Neural cell (in vitro differentiated cells): ENCODE measurements around the gene CAPN14.

Source experiments
- EP300 ChIP-seq: fragments of 450-650 bp; conservative IDR thresholded peaks from 2 replicates; pipeline ENCODE4 v1.6.1; 2014; ENCODE audit warnings: antibody characterized with exemption, mild to moderate bottlenecking, moderate library complexity; ENCODE audit not compliant: poor library complexity, severe bottlenecking
- EZH2 ChIP-seq: fragments of 200-600, 300-800 bp; shearing (Covaris generic), sonication (generic); IDR thresholded peaks from 2 replicates; pipeline ENCODE4 v1.6.1; 2014; ENCODE audit warnings: antibody characterized with exemption, low read length, borderline replicate concordance, mild to moderate bottlenecking; ENCODE audit not compliant: insufficient read depth, poor library complexity, severe bottlenecking
- MXI1 ChIP-seq: fragments of 450-650 bp; conservative IDR thresholded peaks from 2 replicates; pipeline ENCODE4 v1.6.1; 2014; ENCODE audit warnings: antibody characterized with exemption, mild to moderate bottlenecking; ENCODE audit not compliant: poor library complexity, severe bottlenecking
- POLR2AphosphoS5 ChIP-seq: IDR thresholded peaks from 2 replicates; pipeline ENCODE4 v1.6.1; 2012
- RAD21 ChIP-seq: fragments of 450-650 bp; conservative IDR thresholded peaks from 2 replicates; pipeline ENCODE4 v1.6.1; 2014; ENCODE audit warnings: antibody characterized with exemption, mild to moderate bottlenecking, moderate library complexity
- TAF1 ChIP-seq: IDR thresholded peaks from 2 replicates; pipeline ENCODE4 v1.6.1; 2012; ENCODE audit warnings: low read depth
- TF ChIP-seq, protein P1 (sequence below): fragments of 450-650 bp; IDR thresholded peaks from 2 replicates; pipeline ENCODE4 v1.5.1; 2014; ENCODE audit warnings: antibody characterized with exemption, mild to moderate bottlenecking, moderate library complexity; ENCODE audit not compliant: poor library complexity, severe bottlenecking
- TF ChIP-seq, protein P2 (sequence below): IDR thresholded peaks from 2 replicates; pipeline ENCODE4 v1.6.1; 2012; ENCODE audit warnings: borderline replicate concordance

DNA sequence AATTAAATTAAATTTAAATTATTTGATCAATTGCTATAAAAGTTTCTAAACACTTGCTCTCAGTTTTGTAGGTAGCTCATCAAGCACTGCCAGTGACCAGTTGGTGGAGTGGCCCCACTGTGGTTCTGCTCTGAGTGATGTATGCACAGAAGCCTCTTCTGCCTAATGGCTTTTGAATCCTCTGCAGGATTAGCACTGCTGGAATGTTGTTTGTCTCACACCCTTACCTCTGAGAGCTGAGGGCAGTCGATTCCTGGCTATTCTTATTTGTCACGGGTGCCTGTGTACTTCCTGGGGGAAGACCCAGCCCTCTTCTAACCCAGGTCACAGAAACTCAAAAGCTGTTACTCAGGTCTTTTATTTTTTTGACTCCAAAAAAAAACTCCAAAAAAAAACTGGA lies 9.5 kb downstream of the CAPN14 start:
- TF ChIP-seq TAF1 (no peak), EP300 (no peak), POLR2AphosphoS5 (no peak), EZH2 (no peak), RAD21 (no peak), MXI1 (no peak)
- TF ChIP-seq, protein P1, sequence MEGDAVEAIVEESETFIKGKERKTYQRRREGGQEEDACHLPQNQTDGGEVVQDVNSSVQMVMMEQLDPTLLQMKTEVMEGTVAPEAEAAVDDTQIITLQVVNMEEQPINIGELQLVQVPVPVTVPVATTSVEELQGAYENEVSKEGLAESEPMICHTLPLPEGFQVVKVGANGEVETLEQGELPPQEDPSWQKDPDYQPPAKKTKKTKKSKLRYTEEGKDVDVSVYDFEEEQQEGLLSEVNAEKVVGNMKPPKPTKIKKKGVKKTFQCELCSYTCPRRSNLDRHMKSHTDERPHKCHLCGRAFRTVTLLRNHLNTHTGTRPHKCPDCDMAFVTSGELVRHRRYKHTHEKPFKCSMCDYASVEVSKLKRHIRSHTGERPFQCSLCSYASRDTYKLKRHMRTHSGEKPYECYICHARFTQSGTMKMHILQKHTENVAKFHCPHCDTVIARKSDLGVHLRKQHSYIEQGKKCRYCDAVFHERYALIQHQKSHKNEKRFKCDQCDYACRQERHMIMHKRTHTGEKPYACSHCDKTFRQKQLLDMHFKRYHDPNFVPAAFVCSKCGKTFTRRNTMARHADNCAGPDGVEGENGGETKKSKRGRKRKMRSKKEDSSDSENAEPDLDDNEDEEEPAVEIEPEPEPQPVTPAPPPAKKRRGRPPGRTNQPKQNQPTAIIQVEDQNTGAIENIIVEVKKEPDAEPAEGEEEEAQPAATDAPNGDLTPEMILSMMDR: no peak
- TF ChIP-seq, protein P2, sequence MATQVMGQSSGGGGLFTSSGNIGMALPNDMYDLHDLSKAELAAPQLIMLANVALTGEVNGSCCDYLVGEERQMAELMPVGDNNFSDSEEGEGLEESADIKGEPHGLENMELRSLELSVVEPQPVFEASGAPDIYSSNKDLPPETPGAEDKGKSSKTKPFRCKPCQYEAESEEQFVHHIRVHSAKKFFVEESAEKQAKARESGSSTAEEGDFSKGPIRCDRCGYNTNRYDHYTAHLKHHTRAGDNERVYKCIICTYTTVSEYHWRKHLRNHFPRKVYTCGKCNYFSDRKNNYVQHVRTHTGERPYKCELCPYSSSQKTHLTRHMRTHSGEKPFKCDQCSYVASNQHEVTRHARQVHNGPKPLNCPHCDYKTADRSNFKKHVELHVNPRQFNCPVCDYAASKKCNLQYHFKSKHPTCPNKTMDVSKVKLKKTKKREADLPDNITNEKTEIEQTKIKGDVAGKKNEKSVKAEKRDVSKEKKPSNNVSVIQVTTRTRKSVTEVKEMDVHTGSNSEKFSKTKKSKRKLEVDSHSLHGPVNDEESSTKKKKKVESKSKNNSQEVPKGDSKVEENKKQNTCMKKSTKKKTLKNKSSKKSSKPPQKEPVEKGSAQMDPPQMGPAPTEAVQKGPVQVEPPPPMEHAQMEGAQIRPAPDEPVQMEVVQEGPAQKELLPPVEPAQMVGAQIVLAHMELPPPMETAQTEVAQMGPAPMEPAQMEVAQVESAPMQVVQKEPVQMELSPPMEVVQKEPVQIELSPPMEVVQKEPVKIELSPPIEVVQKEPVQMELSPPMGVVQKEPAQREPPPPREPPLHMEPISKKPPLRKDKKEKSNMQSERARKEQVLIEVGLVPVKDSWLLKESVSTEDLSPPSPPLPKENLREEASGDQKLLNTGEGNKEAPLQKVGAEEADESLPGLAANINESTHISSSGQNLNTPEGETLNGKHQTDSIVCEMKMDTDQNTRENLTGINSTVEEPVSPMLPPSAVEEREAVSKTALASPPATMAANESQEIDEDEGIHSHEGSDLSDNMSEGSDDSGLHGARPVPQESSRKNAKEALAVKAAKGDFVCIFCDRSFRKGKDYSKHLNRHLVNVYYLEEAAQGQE: no peak
